WTC11 (cell line): ENCODE results near the gene NLN. TPM values are rescaled to one million over a fixed set of nuclear protein-coding genes. Genes with fewer than 3 reads are reported as not detected.

Source experiments
- ATAC-seq: fragments of 200-7000 bp; cut with Tn5 transposase; 2 replicates; pipeline ENCODE4 v1.10.0; 2021; ENCODE audit warnings: mild to moderate bottlenecking, moderate library complexity
- CTCF ChIA-PET: fragments of 300-600 bp; sonication (Branson Sonifier 250); formaldehyde crosslinking; loops from one replicate; lab custom pipeline; 2021; ENCODE audit warnings: antibody characterized with exemption; lab: Charles Lee
- POLR2A ChIA-PET: fragments of 350-600 bp; sonication (Branson Sonifier 250); formaldehyde crosslinking; loops from one replicate; lab custom pipeline; 2021; ENCODE audit warnings: antibody characterized with exemption; lab: Charles Lee
- DNase-seq: peaks from one replicate; pipeline ENCODE4 v3.0.0; 2021; ENCODE audit warnings: low spot score
- H3K27ac Mint-ChIP-seq: 2 replicates; pipeline ENCODE4 v1.8.0; 2021; ENCODE audit warnings: mixed read lengths
- H3K27me3 Mint-ChIP-seq: 2 replicates; pipeline ENCODE4 v1.8.0; 2021; ENCODE audit warnings: low read depth, mild to moderate bottlenecking, moderate library complexity, mixed read lengths
- H3K36me3 Mint-ChIP-seq: 2 replicates; pipeline ENCODE4 v1.8.0; 2021; ENCODE audit warnings: mixed read lengths
- H3K4me1 Mint-ChIP-seq: 2 replicates; pipeline ENCODE4 v1.8.0; 2022; ENCODE audit warnings: mixed read lengths
- H3K4me3 Mint-ChIP-seq: 2 replicates; pipeline ENCODE4 v1.8.0; 2021; ENCODE audit warnings: mild to moderate bottlenecking, moderate library complexity, mixed read lengths
- H3K9me3 Mint-ChIP-seq: 2 replicates; pipeline ENCODE4 v1.8.0; 2021; ENCODE audit warnings: mixed read lengths
- AFF4 ChIP-seq: sonication (generic); formaldehyde crosslinking; IDR thresholded peaks from 2 replicates; pipeline ENCODE4 v1.8.1; 2023; ENCODE audit warnings: mild to moderate bottlenecking, missing genetic modification reagents, borderline replicate concordance
- E2F4 ChIP-seq: sonication (generic); formaldehyde crosslinking; IDR thresholded peaks from 2 replicates; pipeline ENCODE4 v1.8.1; 2022; ENCODE audit warnings: low read depth, mild to moderate bottlenecking, moderate library complexity, missing genetic modification reagents, borderline replicate concordance
- FOXJ3 ChIP-seq: sonication (generic); formaldehyde crosslinking; IDR thresholded peaks from 2 replicates; pipeline ENCODE4 v1.9.0; 2021; ENCODE audit warnings: missing genetic modification reagents, mild to moderate bottlenecking, borderline replicate concordance
- FOXK1 ChIP-seq: sonication (generic); formaldehyde crosslinking; IDR thresholded peaks from 2 replicates; pipeline ENCODE4 v1.8.0; 2022; ENCODE audit warnings: mild to moderate bottlenecking, moderate library complexity, missing genetic modification reagents
- HMGA2 ChIP-seq: fragments of 250-450 bp; sonication (Bioruptor Pico); IDR thresholded peaks from 2 replicates; pipeline ENCODE4 v1.4.0; 2021; ENCODE audit warnings: mild to moderate bottlenecking, moderate library complexity
- IRF2 ChIP-seq: sonication (generic); formaldehyde crosslinking; IDR thresholded peaks from 2 replicates; pipeline ENCODE4 v1.8.0; 2022; ENCODE audit warnings: low read depth, missing genetic modification reagents, borderline replicate concordance
- JAZF1 ChIP-seq: fragments of 250-450 bp; sonication (Bioruptor Pico); IDR thresholded peaks from 2 replicates; pipeline ENCODE4 v1.9.0; 2021; ENCODE audit warnings: moderate library complexity, mild to moderate bottlenecking, inconsistent platforms
- KAT7 ChIP-seq: sonication (generic); formaldehyde crosslinking; IDR thresholded peaks from 2 replicates; pipeline ENCODE4 v1.8.1; 2023; ENCODE audit warnings: missing genetic modification reagents, mild to moderate bottlenecking, borderline replicate concordance
- NFE2L1 ChIP-seq: sonication (generic); formaldehyde crosslinking; IDR thresholded peaks from 2 replicates; pipeline ENCODE4 v1.8.1; 2023; ENCODE audit warnings: missing genetic modification reagents
- NFYB ChIP-seq: sonication (generic); formaldehyde crosslinking; conservative IDR thresholded peaks from 2 replicates; pipeline ENCODE4 v1.8.0; 2022; ENCODE audit warnings: low read depth, missing genetic modification reagents
- OVOL2 ChIP-seq: fragments of 250-450 bp; sonication (Bioruptor Pico); IDR thresholded peaks from 2 replicates; pipeline ENCODE4 v1.9.0; 2021; ENCODE audit warnings: mild to moderate bottlenecking, borderline replicate concordance
- PREB ChIP-seq: sonication (generic); formaldehyde crosslinking; IDR thresholded peaks from 2 replicates; pipeline ENCODE4 v1.8.1; 2022; ENCODE audit warnings: mild to moderate bottlenecking, missing genetic modification reagents, moderate library complexity, borderline replicate concordance
- RORB ChIP-seq: fragments of 250-450 bp; sonication (Bioruptor Pico); IDR thresholded peaks from 2 replicates; pipeline ENCODE4 v1.9.0; 2021; ENCODE audit warnings: mild to moderate bottlenecking
- SP1 ChIP-seq: sonication (generic); formaldehyde crosslinking; conservative IDR thresholded peaks from 2 replicates; pipeline ENCODE4 v1.8.1; 2022; ENCODE audit warnings: missing genetic modification reagents
- USF2 ChIP-seq: sonication (generic); formaldehyde crosslinking; IDR thresholded peaks from 2 replicates; pipeline ENCODE4 v1.8.1; 2023; ENCODE audit warnings: mild to moderate bottlenecking, missing genetic modification reagents, moderate library complexity
- ZMAT4 ChIP-seq: fragments of 250-450 bp; sonication (Bioruptor Pico); IDR thresholded peaks from 2 replicates; pipeline ENCODE4 v1.9.0; 2021; ENCODE audit warnings: mild to moderate bottlenecking
- ZNF671 ChIP-seq: fragments of 250-450 bp; sonication (Bioruptor Pico); IDR thresholded peaks from 2 replicates; pipeline ENCODE4 v1.8.0; 2021; ENCODE audit warnings: mild to moderate bottlenecking
- ZSCAN18 ChIP-seq: fragments of 250-450 bp; sonication (Bioruptor Pico); IDR thresholded peaks from 2 replicates; pipeline ENCODE4 v2.1.2; 2022; ENCODE audit warnings: mild to moderate bottlenecking, moderate library complexity
- total RNA-seq: library from RNA; stranded (reverse); gene quantifications from 3 replicates; pipeline ENCODE4 v1.2.3, GENCODE V29; 2021

The NLN gene
- total RNA-seq, 1 experiment from 2014 or later, result 163 TPM

GRCh38 chr5:65796269-65796668 lies 74.3 kb downstream of the NLN start (continued):
- TF ChIP-seq ZNF671 (CRISPR knock-in tag), result no peak

GRCh38 chr5:65796751-65797316 lies 74.8 kb downstream of the NLN start:
- ATAC-seq, result no peak
- POLR2A ChIA-PET, result no interaction called here
- CTCF ChIA-PET, result no interaction called here
- H3K9me3 Mint-ChIP-seq, result no peaks in the 10 kb centered on the region
- DNase-seq, result no peak
- H3K4me3 Mint-ChIP-seq, result no peak overlapping the region
- H3K4me1 Mint-ChIP-seq, result no peaks in the 10 kb centered on the region
- H3K36me3 Mint-ChIP-seq, result peaks cover 53% of the 10 kb centered on the region
- no peaks in the 10 kb centered on the region for H3K27me3 Mint-ChIP-seq
- TF ChIP-seq PREB (CRISPR knock-in tag) (no peak), NFE2L1 (CRISPR knock-in tag) (no peak), SP1 (CRISPR knock-in tag) (no peak), HMGA2 (CRISPR knock-in tag) (no peak), USF2 (CRISPR knock-in tag) (no peak)
- no peak overlapping the region for H3K27ac Mint-ChIP-seq

- Mint-ChIP-seq H3K36me3 (peaks cover 52% of the 10 kb centered on the region), H3K27ac (no peak overlapping the region), H3K9me3 (no peaks in the 10 kb centered on the region), H3K4me1 (no peaks in the 10 kb centered on the region), H3K27me3 (no peaks in the 10 kb centered on the region), H3K4me3 (no peak overlapping the region)
- TF ChIP-seq IRF2 (no peak), AFF4 (CRISPR knock-in tag) (no peak), NFYB (CRISPR knock-in tag) (no peak), E2F4 (CRISPR knock-in tag) (no peak), HMGA2 (CRISPR knock-in tag) (no peak), ZMAT4 (CRISPR knock-in tag) (no peak), FOXK1 (no peak)
- DNase-seq (no peak), ATAC-seq (no peak)
- ChIA-PET POLR2A (no interaction called here), CTCF (no interaction called here)
Measured at GRCh38 chr5:65797481-65797880, 75.5 kb downstream of the NLN start.

- TF ChIP-seq AFF4 (CRISPR knock-in tag), result no peak
- no peak for TF ChIP-seq SP1 (CRISPR knock-in tag)
- no peak for TF ChIP-seq FOXJ3
- no peak for TF ChIP-seq ZSCAN18 (CRISPR knock-in tag)
- TF ChIP-seq KAT7 (CRISPR knock-in tag), result no peak
- TF ChIP-seq OVOL2 (CRISPR knock-in tag), result no peak
- no peak for TF ChIP-seq JAZF1 (CRISPR knock-in tag)
- no peak for TF ChIP-seq RORB
- no peak for DNase-seq
- Mint-ChIP-seq H3K4me3 (no peak overlapping the region), H3K9me3 (no peaks in the 10 kb centered on the region), H3K4me1 (no peaks in the 10 kb centered on the region), H3K27ac (no peak overlapping the region), H3K27me3 (no peaks in the 10 kb centered on the region), H3K36me3 (peaks cover 48% of the 10 kb centered on the region)
- ChIA-PET CTCF (no interaction called here), POLR2A (no interaction called here)
- ATAC-seq, result no peak
Measured at GRCh38 chr5:65799857-65800256, 77.9 kb downstream of the NLN start.
